Retina (tissue), 1 donor: ENCODE results near the gene TMEM139.
"Not testable (repeated sequence)": the region's sequence is repeated elsewhere in the genome, so short reads cannot be mapped to it uniquely, and the experiment has no call there.

Source experiments
- DNase-seq: peaks from one replicate; pipeline ENCODE4 v3.0.0-alpha.2; 2016

Gene TMEM139

DNA sequence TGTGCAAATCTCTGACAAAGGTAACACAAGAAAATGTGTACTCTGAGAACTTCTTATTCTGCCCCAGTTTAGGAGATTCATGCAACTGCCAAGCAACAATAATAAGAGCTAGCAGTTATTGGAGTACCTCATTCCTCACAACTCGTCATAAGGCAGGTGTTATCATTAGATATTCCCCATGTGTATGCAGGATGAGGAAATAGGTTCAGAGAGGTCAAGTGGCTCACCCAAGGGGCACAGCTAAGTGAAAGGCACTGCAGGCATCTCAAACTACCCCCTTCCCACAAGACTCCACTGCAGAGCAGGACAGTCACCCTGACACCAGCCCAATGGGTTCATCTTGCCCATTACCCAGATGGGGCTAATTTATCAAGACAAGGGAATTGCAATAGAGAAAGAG is 22.9 kb upstream of the TMEM139 start:
- no peak for DNase-seq

DNA sequence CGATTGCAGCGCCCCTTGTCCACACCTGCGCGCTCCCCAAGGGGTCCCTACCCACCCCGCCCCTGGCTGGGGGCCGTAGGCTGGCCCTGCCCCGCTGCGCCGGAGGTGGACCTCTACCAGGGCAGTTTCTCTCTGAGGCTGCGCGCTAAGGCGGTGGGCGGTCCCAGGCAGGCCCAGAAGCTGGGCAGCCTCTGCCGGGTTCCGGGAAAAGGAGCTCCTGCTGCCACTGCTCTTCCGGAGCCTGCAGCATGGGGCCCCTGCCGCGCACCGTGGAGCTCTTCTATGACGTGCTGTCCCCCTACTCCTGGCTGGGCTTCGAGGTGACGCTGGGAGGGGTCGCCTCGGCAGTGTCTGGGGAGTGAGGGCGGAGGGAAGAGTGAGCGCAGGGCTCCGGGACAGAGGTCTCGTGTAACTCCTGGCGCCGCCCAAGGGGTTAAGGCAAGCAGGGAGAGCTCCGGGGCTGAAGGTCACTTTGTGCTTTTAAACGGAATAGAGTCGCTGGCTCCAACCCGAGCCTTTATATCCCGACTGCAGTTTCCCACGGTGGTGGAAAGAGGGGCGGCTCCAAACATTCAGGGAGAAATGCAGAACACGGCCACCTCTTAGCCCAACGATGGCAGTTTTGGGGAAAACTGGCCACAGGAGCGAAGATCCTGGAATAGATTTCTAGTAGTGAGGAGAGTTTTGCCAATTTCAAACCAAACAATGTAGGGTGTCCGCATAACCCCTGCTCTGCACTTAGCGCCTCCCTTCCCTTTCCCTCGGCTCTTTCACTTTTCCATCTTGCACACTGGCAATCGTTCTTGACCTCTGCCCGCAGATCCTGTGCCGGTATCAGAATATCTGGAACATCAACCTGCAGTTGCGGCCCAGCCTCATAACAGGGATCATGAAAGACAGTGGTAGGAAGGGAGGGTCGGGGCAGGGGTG is 21.2 kb upstream of the TMEM139 start, which contains the start of gene GSTK1:
Gene GSTK1 (plus strand): TSS at position 176 of the 930 bp plus-strand sequence. CDS start 73 bp downstream, at position 249.
- peak; percentile 86 for DNase-seq

DNA sequence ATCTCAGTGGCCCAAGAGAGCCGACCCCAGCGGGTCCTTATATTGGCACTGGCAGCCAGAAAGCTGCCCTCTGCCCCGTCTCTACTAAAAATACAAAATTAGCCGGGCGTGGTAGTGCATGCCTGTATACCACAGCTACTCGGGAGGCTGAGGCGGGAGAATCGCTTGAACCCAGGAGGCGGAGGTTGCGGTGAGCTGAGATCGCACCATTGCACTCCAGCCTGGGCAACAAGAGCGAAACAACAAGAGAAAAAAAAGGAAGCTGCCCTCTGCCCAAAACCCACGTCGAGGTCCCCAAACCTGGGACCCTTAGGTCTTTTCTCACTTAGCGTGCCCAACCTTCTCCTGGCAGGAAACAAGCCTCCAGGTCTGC is 20.6 kb upstream of the TMEM139 start:
- not testable (repeated sequence) for DNase-seq

DNA sequence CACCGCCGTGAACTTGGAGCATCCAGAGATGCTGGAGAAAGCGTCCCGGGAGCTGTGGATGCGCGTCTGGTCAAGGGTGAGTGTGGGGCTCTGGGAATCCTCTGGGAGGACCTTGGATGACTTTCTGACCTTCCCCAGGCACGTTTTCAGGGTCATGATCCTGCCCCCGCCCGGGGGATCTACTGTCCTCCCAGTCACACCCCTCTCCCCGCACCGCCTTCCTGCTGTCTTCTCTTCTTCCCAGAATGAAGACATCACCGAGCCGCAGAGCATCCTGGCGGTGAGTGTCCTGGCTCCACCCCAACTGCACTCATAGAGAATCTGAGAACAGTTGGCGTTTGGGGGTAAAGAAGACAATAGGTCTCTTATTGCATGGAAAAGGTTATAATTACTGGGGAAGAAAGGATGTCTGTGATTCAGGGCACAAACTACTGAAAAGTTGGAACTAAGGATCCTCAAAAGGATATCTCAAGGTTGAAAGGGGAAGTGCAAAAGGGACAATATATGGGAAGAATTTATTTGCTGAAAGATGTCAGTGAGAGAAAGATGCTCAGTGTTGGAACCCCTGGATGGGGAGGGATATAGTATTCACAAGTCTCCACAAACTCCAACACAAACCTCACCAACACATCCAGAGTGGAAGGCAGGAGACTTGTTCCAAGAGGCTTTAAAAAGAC is 19.6 kb upstream of the TMEM139 start:
- no peak for DNase-seq

DNA sequence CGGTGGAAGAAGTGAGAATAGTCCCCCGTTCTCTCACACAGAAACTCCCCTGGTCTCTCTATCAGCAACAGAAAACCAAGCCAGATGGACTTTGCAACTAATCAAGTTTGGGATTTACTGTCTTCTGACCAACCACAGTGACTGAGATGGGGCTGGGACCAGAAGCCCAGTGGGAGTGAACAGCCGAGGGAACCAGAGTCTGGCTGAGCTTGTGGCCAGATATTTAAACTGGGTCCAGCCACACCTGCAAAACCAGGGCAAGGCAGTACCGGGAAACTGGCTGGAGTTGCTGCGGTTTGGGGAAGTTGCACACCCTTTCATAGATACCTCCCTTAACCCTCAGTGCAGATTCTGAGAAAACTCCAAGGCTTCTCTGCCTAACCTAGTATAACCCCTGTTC is 15.5 kb upstream of the TMEM139 start:
- DNase-seq = no peak

DNA sequence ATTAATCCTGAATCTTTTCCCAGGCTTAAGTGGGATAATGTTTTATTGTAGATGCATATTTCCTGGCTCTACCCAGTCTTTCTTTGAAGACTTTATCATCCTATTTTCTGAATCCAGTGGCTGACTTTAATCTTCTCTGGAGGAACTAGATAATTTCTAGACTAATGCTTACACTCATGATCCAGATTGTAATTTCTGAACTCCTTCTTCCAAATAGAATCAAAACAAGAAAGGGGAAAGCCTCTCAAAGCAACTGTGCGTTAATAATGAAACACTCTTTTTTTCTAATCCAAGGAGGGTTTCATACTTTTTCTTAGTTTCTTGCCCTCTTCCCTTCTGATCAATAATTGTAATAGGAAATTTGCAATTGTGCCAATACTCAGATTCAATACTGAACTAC is 13.5 kb upstream of the TMEM139 start:
- DNase-seq = no peak

DNA sequence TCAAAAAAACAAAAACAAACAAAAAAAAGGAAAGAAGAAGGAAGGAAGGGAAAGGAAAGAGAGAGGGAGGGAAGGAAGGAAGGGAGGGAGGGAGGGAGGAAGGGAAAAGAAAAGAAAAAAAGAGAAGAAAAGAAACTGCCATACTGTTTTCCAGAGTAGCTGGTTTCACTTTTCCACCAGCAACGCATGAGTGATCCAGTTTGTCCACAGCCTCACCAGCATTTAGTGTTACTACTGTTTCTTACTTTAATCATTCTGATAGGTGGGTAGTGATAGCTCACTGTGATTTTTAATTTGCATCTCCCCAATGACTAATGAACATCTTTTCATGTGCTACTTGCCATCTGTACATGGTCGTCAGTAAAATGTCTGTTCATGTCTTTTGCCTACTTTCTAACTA is 11.9 kb upstream of the TMEM139 start:
- no peak for DNase-seq

DNA sequence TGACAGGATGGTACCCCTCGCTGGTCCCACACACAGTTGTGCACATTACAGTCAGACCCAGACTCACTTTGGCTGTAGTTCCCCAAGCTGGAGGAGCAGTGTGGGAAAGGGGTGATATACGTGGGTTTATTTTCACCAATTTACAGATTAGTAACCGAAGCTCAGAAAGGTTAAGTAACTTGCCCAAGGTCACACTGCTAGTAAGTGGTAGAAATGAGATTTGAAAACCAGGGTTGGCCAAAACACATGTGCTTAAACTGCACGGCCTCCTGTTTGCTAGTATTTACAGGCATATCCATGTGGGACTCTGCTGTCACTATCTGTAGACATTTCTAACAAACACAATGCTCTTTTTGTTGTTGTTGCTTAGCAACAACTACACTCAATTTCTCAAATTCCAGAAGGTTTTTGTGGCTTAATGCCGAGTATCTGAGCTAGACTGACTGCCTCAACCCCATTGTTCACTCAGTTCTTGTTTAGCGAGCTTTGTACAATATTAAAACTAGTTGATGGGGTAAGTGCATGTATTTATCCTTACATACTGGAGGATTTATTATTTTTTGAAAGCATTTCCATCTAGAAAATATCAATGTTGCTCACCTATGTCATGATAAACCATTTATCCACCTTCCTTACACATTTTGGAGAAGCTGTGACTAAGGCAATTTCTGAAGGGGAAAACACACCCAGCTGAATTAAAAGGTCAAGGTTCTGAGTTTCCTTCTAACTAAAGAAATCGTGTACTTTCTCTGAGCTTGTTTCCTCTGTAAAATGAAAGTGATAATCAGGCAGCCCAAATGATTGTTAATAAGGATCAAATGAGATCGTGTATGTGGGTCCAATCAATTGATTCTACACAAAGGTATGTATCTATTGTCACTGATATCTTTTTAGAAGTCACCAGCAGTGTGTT is 5.3 kb upstream of the TMEM139 start:
- peak; percentile 49 for DNase-seq

DNA sequence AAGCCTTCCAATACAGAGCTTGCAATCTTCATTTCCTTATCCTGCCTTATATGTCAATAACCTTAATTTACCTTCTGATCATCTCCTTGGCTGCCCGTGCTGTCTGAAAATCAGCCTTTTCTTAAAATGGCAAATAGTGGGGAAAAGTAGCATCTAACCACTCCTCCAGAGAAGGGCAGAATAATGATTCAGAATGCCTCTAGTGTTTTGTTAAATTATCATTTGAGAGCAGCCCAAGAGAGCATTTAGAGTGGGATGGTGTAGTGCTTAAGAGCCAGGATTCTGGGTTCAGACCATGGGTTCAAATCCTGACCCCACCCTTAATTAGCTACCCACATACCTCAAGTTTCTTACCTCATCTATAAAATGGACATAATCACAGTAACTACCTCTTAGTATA is 4.6 kb upstream of the TMEM139 start:
- no peak for DNase-seq

DNA sequence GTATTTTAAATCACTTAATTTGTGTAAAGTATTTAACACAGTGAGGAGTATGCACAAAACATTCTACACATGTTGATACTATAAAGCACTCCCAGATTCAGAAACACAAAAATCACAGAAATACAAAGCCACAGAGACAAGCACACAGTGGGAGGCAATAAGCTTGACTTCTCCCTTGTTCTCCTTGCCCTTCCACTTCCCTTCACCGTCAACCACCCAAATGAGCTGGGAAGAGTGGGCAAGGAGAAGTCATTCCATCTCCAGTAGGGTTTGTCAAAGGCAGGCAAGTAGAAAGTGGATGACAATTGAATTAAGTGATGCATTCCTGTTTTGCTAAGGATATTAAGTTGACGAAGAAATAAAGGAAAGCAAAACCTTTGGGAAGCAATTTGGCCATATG is 4.2 kb upstream of the TMEM139 start:
- no peak for DNase-seq

DNA sequence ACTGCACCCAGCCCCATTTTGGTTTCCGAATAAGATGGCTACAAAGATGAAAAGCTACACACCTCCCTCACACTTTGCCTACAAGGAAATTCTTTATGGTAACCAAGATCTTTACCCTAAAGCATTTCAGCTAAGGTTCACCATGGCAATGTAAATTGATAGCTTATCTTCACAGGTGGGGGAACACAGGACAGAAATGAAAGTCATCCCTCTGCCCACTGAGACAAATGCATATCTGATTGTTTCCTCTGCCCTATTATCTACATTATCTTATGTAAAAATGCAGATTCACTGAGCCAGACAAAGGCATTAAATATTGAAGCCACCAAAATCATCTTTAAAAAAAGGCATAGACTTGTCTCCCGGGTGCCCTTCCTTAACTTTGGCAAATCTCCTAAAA is 3.2 kb upstream of the TMEM139 start:
- DNase-seq = no peak

DNA sequence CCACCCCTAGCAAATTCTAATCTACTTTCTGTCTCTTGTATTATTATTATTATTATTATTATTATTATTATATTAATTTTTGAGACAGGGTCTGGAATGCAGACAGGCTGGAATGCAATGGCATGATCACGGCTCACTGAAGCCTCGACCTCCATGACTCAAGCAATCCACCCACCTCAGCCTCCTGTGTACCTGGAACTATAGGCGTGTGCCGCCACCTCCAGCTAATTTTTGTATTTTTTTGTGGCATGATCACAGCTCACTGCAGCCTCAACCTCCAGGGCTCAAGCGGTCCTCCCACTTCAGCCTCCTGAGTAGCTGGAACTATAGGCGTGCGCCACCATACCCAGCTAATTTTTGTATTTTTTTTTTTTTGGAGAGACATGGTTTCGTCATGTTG is 2.6 kb upstream of the TMEM139 start:
- DNase-seq = no peak

DNA sequence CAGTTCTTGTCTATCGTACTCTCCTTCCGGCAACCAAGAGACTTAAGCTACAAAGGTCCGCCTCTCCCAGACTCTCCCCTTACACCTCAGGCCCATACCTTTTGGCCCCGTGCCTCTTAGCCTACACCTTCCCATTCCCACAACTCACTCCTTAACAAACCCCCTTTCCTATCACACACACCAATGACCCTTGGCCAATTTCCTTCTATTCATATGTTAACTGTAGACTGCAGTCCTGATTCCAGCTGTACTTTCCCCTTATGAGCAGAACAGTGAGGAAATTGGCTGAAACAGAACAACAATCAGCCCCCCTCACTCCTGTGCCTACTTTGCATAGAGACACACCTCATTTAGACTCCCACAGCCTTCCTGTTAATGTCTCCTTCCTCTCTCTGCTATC is 1.4 kb upstream of the TMEM139 start:
- DNase-seq = no peak

DNA sequence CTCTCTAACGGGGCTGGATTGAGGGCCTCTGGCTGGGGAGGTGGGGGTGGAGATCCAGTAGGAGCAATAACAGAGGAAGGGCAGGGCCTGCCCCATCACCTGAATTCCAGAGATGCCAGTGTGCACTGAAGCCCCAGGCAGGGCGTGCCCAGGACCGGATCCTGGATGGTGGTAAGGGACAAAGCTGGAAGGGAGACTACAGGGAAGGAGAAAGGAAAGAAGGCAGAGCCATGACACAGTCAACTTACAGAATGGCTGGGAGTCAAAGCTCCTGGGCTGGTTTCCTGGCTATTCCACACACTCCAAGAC is 666 bp downstream of the TMEM139 start:
- no peak for DNase-seq

DNA sequence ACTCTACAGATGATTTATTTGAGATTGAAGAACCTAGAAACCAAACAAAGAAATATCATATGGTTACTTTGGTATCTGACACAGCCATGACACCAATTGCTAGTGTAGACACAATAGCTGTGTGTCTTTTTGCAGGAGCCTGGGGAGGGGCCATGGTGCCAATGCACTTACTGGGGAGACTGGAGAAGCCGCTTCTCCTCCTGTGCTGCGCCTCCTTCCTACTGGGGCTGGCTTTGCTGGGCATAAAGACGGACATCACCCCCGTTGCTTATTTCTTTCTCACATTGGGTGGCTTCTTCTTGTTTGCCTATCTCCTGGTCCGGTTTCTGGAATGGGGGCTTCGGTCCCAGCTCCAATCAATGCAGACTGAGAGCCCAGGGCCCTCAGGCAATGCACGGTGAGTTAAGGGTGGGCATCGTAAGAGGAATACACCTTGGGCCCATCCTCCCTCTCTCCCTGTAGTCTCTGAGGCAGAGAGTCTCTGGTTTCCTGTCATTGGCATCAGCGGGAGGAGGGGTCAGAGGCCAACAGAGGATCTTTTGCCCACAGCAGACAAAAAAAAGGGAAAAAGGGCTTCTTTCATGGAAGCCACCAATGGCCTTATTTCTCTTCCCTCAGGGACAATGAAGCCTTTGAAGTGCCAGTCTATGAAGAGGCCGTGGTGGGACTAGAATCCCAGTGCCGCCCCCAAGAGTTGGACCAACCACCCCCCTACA is 1.2 kb downstream of the TMEM139 start:
- DNase-seq = no peak

DNA sequence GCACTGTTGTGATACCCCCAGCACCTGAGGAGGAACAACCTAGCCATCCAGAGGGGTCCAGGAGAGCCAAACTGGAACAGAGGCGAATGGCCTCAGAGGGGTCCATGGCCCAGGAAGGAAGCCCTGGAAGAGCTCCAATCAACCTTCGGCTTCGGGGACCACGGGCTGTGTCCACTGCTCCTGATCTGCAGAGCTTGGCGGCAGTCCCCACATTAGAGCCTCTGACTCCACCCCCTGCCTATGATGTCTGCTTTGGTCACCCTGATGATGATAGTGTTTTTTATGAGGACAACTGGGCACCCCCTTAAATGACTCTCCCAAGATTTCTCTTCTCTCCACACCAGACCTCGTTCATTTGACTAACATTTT is 1.7 kb downstream of the TMEM139 start:
- DNase-seq = no peak

DNA sequence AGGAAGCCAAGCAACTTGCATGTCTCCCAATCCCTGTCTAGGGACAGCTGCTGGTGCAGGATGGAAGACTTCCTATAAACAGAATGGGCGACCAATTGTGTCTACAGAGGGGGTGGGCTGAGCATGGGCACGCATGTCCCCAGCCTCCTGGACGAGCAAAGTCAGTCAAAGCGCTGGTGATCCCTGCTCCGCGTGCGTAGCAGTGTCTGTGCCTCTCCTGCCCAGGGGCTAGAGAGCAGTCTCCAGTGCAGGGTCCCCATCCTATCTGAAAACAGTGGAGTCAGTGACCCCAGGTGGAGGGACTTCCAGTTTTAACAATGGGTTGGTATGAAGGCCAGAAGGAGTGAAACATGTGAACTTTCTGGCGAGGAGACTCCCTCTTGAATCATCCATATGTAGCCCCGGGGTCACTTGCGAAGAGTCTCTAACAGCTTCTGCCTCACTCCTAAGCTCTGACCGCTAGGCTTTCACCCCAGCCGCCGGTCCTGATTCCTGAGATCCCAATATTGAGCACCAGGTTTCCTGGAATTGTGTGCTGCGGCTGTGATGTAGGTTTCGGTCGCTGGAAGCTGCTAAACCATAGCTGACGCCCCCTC is 2.7 kb downstream of the TMEM139 start:
- no peak for DNase-seq

DNA sequence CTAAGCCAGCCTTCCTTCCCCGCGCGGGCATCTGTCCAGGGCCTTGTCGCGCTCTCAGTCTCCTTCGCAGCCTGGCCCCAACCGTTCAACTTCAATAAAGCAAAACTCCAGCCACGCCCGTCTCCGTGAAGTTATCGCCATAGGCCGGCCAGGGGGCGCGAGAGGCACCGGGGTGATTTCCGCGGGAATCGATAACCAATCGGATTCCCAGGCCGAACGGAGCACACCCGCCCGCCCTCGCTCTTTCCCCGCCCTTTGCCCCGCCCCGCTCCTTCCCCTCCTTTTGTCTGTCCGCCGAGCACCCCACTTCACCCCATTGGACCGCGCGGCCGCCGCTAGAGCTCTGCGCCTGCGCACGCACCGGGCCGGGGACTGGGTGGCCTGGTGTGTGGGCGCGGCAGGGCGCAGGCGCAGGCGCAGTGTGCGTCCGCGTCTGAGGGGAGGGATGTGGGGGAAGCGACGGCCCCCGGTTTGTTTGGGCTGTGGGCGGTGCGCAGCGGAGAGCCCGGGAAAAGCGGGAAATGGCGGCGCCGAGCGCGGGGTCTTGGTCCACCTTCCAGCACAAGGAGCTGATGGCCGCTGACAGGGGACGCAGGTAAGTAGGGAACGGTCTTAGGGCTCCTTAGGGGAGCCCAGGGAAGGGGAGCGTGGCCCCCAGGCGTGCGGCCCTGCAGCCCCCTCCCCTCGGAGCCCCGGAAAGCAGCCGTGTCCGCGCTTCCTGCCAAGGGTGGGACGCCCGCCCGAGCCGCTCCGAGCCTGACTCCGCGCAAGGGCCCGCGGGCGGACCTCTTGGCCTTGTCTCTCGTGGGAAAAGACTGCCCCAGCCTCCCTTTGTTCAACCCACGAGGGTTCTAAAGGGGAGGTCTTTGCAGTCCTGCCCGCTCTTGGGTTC is 3.4 kb downstream of the TMEM139 start, which contains the start of gene CASP2:
Gene CASP2 (plus strand): TSS at position 417 of the 892 bp plus-strand sequence. CDS start 105 bp downstream, at position 522.
- peak; percentile 98 for DNase-seq

DNA sequence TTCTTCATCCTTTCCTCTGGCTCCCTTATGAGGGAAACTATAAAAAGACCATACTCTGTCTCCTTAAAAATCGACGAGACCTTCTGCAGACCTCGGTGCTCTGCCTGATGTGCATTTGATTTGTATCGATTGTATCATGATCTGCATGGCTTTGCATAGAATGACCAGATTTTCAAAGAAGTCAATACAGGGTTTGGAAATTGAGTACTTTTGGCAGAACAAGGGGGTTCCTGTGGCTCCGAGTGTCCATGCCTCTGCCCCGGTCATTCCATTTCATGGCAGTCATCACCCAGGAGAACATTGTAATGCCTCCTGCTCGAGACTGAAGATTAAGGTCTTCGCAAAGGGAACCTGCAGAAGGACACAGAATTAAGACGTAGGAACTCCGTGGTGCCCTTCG is 4.1 kb downstream of the TMEM139 start:
- no peak for DNase-seq

DNA sequence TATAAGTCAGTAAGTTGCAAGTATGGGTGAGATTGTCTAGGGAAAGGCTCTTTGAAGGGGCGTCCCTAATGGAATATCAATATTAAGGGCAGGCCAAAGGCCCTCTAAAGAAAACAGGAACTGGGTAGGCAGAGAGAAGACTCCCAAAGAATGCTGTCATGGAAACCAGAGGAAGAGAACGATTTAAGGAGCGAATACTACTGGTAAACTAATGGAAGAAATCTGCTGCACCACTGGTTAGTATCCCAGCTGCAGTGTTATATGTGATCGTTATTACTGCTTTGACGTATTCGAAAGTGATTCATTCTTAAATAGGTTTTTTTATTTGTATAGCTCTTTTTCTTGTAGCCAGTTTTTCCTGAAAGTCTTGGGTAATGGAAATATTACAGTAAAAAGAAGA is 4.7 kb downstream of the TMEM139 start:
- no peak for DNase-seq

DNA sequence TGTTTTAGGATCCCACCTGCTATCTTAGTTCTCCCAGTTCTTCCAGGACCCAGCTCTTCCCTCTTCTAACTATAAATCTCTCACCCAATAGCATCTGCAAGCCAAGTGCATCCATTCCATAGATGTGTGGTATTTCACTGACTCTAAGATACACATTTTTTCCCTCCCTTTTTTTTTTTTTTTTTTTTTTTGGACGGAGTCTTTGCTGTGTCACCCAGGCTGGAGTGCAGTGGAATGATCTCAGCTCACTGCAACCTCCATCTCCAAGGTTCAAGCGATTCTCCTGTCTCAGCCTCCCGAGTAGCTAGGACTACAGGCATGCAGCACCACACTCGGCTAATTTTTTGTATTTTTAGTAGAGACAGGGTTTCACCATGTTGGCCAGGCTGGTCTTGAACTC is 5.1 kb downstream of the TMEM139 start:
- not testable (repeated sequence) for DNase-seq
